ENCODE measurements around the gene MUC5B. TPM values are rescaled to one million over a fixed set of nuclear protein-coding genes. Genes with fewer than 3 reads are reported as not detected.

Gene MUC5B
- total RNA-seq, 1 experiment from 2014 or later, result 1.6 TPM

DNA sequence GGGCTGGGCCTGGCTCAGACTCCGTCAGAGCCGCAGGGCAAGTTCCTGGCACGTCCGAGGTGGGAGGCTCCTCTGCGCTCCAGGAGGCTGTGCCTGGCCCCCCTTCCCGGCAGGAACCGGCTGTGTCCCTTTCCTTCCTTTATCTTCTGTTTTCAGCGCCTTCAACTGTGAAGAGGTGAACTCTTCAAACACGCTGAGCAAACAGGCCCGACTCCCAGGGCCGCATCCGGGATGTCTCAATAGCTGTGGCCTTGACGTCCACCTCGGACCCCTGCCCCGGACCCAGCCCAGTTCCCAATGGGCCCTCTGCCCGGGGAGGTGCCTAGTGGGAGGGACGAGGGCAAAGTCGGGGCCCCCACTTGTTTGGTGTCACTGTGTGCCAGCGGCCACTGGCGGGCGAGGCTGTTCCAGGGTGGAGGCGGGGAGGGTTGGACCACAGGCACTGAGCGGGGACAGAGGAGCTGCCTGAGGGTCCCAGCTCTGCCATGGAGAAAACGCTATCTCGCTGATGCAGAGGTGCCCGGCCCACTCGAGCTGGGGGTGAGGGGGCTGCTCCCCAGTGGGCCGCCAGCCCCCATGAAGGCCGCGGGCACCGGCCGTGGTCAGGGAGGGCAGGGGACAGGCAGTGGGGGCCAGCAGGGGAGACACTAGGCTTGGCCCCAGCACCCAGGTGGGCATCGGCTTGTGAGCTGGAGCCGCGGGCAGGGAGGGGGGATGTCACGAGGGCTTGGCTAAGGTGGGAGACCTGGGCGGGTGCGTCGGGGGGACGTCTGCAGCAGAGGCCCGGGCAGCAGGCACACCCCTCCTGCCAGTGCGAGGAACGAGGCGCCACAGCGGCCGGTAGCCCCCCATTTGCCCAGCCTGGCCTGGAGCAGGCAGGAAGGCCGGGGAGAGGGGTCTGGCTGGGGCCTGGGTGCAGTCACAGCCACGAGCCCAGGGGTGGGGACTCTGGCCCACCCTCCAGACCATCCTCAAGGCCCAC is 2.7 kb upstream of the MUC5B start:
- ChIA-PET POLR2A (no interaction called here), CTCF (interaction anchor here (1.0 to 1.3 kb wide), 2 partner anchors 17 to 233 kb away, joined by 3 read pairs; no protein-coding TSS in a partner anchor)
- ATAC-seq (no peak), DNase-seq (ENCODE audit: low spot score) (no peak)
- no peak overlapping the region for H3K4me3 Mint-ChIP-seq
- H3K4me1 Mint-ChIP-seq, result peaks cover 3% of the 10 kb centered on the region
- H3K27me3 Mint-ChIP-seq (ENCODE audit: low read depth), result peaks cover 20% of the 10 kb centered on the region
- TF ChIP-seq ZNF423 (CRISPR knock-in tag; IDR thresholded peaks at IDR 0.05) (no peak), GABPB1 (CRISPR knock-in tag; IDR thresholded peaks at IDR 0.05) (peak; percentile 68; the same call in 1 of the 2 replicates)
- H3K9me3 Mint-ChIP-seq, result peaks cover 10% of the 10 kb centered on the region; the same call in 1 of the 2 replicates
- H3K36me3 Mint-ChIP-seq, result no peaks in the 10 kb centered on the region
- H3K27ac Mint-ChIP-seq, result no peak overlapping the region

GRCh38 chr11:1220941-1221721 is 1.7 kb upstream of the MUC5B start:
- no peak overlapping the region for H3K4me3 Mint-ChIP-seq
- TF ChIP-seq NR1H2 (CRISPR knock-in tag; IDR thresholded peaks at IDR 0.05), result no peak
- no peak for TF ChIP-seq TEAD1 (CRISPR knock-in tag; IDR thresholded peaks at IDR 0.05)
- no peak for TF ChIP-seq ZNF281 (CRISPR knock-in tag; IDR thresholded peaks at IDR 0.05)
- no peak for TF ChIP-seq ZNF423 (CRISPR knock-in tag; IDR thresholded peaks at IDR 0.05)
- TF ChIP-seq KAT7 (CRISPR knock-in tag; IDR thresholded peaks at IDR 0.05; ENCODE audit: borderline replicate concordance), result no peak
- no peak for TF ChIP-seq FOXJ3 (CRISPR knock-in tag; IDR thresholded peaks at IDR 0.05; ENCODE audit: borderline replicate concordance)
- no peak for TF ChIP-seq GTF2I (CRISPR knock-in tag; conservative IDR thresholded peaks at IDR 0.05)
- TF ChIP-seq NFYB (CRISPR knock-in tag; conservative IDR thresholded peaks at IDR 0.05; ENCODE audit: low read depth), result no peak
- no peak for TF ChIP-seq SMAD4 (CRISPR knock-in tag; IDR thresholded peaks at IDR 0.05)
- ChIA-PET POLR2A (interaction anchor here (0.6 kb wide), 1 partner anchor 300 kb away, joined by 4 read pairs; no protein-coding TSS in a partner anchor), CTCF (interaction anchor here (1.0 to 1.3 kb wide), 2 partner anchors 18 to 232 kb away, joined by 3 read pairs; no protein-coding TSS in a partner anchor)
- H3K27me3 Mint-ChIP-seq (ENCODE audit: low read depth), result peaks cover 12% of the 10 kb centered on the region
- DNase-seq (ENCODE audit: low spot score) (peak; percentile 7), ATAC-seq (no peak)
- peaks cover 3% of the 10 kb centered on the region for H3K4me1 Mint-ChIP-seq
- H3K9me3 Mint-ChIP-seq, result peaks cover 5% of the 10 kb centered on the region; the same call in 1 of the 2 replicates
- peak overlapping the region; percentile 30 for H3K27ac Mint-ChIP-seq
- H3K36me3 Mint-ChIP-seq, result no peaks in the 10 kb centered on the region

DNA sequence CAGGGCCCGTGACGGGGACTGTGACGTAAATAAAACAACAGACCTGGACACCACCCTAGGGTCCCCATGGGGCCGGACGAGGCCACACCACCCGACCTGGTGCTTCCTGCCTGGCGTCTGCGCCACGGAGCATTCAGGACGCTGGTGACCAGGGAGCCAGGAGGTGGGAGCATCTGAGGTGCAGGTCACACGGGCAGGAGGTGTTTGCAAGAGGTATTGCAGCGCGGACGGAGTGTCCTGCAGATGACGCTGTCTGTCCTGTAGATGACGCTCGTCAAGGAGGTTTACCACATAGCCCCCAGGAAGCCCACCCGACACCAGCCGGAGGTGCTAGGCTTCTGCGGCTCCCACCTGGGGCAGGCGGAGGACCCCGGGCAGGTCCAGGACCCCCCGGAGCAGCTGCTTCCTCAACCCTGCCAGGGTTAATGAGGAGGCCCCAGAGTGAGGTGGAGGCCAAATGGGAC is 986 bp upstream of the MUC5B start:
- Mint-ChIP-seq H3K27me3 (ENCODE audit: low read depth) (peaks cover 7% of the 10 kb centered on the region), H3K9me3 (no peaks in the 10 kb centered on the region; the same call in 1 of the 2 replicates), H3K4me1 (peaks cover 3% of the 10 kb centered on the region), H3K36me3 (no peaks in the 10 kb centered on the region), H3K4me3 (no peak overlapping the region), H3K27ac (no peak overlapping the region)
- ChIA-PET POLR2A (interaction anchor here (0.5 to 0.6 kb wide), 2 partner anchors 9 to 301 kb away, joined by 4 read pairs; no protein-coding TSS in a partner anchor), CTCF (no interaction called here)
- ATAC-seq (no peak), DNase-seq (ENCODE audit: low spot score) (peak; percentile 9)
- TF ChIP-seq, protein P1, sequence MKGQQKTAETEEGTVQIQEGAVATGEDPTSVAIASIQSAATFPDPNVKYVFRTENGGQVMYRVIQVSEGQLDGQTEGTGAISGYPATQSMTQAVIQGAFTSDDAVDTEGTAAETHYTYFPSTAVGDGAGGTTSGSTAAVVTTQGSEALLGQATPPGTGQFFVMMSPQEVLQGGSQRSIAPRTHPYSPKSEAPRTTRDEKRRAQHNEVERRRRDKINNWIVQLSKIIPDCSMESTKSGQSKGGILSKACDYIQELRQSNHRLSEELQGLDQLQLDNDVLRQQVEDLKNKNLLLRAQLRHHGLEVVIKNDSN (CRISPR knock-in tag; IDR thresholded peaks at IDR 0.05), result no peak
- TF ChIP-seq, protein P2, sequence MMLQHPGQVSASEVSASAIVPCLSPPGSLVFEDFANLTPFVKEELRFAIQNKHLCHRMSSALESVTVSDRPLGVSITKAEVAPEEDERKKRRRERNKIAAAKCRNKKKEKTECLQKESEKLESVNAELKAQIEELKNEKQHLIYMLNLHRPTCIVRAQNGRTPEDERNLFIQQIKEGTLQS (CRISPR knock-in tag; conservative IDR thresholded peaks at IDR 0.05), result no peak
- TF ChIP-seq AFF4 (CRISPR knock-in tag; IDR thresholded peaks at IDR 0.05; ENCODE audit: borderline replicate concordance), result no peak
- TF ChIP-seq, protein P3, sequence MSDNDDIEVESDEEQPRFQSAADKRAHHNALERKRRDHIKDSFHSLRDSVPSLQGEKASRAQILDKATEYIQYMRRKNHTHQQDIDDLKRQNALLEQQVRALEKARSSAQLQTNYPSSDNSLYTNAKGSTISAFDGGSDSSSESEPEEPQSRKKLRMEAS (CRISPR knock-in tag; IDR thresholded peaks at IDR 0.05), result no peak
- TF ChIP-seq MXD4 (CRISPR knock-in tag; IDR thresholded peaks at IDR 0.05; ENCODE audit: borderline replicate concordance), result no peak
- TF ChIP-seq GABPB1 (CRISPR knock-in tag; IDR thresholded peaks at IDR 0.05), result no peak

All from WTC11 (cell line).